ENCODE results near the gene UPP2. TPM values are rescaled to one million over a fixed set of nuclear protein-coding genes. Genes with fewer than 3 reads are reported as not detected.

The UPP2 gene
- total and polyA plus RNA-seq, 9 of the 15 experiments (the other 6 are each of a cell fraction or from before 2014, with no cell fraction given): not detected

- TF ChIP-seq NR2C1 (IDR thresholded peaks at IDR 0.05): no peak
- no peak for TF ChIP-seq NR2C1 (tag; IDR thresholded peaks at IDR 0.05)
- no peak for TF ChIP-seq SP2 (IDR thresholded peaks at IDR 0.05; ENCODE audit: extremely low read depth, low read depth, low read length, poor library complexity, severe bottlenecking)
- no peak for TF ChIP-seq IRF2 (CRISPR knock-in tag; IDR thresholded peaks at IDR 0.05)
- TF ChIP-seq TEAD2 (tag; IDR thresholded peaks at IDR 0.05): no peak
- TF ChIP-seq MLLT1 (IDR thresholded peaks at IDR 0.05): no peak
- no peak for TF ChIP-seq NCOA1 (IDR thresholded peaks at IDR 0.05; ENCODE audit: low read depth)
- no peak for TF ChIP-seq SREBF1 (IDR thresholded peaks at IDR 0.05; ENCODE audit: borderline replicate concordance, low read depth, low read length)
These were observed 26.7 kb downstream of the UPP2 start (continued) for GRCh38 chr2:158128168-158128973.

DNA sequence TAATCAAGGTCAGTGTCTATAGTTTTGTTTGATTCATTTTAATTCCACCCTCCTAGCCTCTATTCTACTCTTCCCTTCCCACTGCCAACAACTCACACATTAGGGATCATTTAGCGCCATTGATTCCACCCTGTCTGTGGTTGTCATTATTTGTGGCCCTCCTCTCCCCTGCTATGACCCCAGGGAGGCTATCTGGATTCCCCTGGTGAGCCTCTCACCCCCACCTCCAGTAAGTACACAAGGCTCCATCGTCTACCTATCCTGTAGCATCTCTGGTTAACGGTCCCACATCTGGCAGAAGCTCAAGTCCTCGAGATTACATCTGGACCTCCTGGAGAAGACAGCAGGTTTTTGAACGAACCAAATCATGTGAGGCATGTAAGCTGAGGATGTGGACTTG lies 27.4 kb downstream of the UPP2 start:
- BruUV-seq (replicated peaks): no TSS peak
- CTCF ChIA-PET (ENCODE audit: low intra/inter-chr PET ratio): no interaction called here

More for the DNA sequence above, 27.4 kb downstream of the UPP2 start:
- TF ChIP-seq MEIS2 (IDR thresholded peaks at IDR 0.05; ENCODE audit: partially characterized antibody) (no peak), NCOA6 (IDR thresholded peaks at IDR 0.05) (no peak), THAP12 (CRISPR knock-in tag; IDR thresholded peaks at IDR 0.05) (no peak)
- TF ChIP-seq, protein P1, sequence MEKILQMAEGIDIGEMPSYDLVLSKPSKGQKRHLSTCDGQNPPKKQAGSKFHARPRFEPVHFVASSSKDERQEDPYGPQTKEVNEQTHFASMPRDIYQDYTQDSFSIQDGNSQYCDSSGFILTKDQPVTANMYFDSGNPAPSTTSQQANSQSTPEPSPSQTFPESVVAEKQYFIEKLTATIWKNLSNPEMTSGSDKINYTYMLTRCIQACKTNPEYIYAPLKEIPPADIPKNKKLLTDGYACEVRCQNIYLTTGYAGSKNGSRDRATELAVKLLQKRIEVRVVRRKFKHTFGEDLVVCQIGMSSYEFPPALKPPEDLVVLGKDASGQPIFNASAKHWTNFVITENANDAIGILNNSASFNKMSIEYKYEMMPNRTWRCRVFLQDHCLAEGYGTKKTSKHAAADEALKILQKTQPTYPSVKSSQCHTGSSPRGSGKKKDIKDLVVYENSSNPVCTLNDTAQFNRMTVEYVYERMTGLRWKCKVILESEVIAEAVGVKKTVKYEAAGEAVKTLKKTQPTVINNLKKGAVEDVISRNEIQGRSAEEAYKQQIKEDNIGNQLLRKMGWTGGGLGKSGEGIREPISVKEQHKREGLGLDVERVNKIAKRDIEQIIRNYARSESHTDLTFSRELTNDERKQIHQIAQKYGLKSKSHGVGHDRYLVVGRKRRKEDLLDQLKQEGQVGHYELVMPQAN (IDR thresholded peaks at IDR 0.05; ENCODE audit: borderline replicate concordance): no peak
- TF ChIP-seq, protein P2, sequence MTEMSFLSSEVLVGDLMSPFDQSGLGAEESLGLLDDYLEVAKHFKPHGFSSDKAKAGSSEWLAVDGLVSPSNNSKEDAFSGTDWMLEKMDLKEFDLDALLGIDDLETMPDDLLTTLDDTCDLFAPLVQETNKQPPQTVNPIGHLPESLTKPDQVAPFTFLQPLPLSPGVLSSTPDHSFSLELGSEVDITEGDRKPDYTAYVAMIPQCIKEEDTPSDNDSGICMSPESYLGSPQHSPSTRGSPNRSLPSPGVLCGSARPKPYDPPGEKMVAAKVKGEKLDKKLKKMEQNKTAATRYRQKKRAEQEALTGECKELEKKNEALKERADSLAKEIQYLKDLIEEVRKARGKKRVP (CRISPR knock-in tag; IDR thresholded peaks at IDR 0.05): no peak
- H3K4me2 ChIP-seq (ENCODE audit: insufficient read depth, low read length): no peak overlapping the region
- intact Hi-C loops (cut with micrococcal nuclease): no loop called here
- H3K27ac ChIP-seq (ENCODE audit: extremely low read depth, low read depth, low read length): no peak overlapping the region
- H4K20me1 ChIP-seq (replicated peaks; ENCODE audit: control insufficient read depth, insufficient read depth, low read length): no peaks in the 10 kb centered on the region
- in situ Hi-C loops (cut with MboI): no loop called here
- ATAC-seq: no peak
- no peaks in the 10 kb centered on the region for H3K9me3 ChIP-seq (replicated peaks; ENCODE audit: control insufficient read depth, insufficient read depth, low read depth, low read length)
- no peaks in the 10 kb centered on the region for H3K4me1 ChIP-seq (replicated peaks in 1 of 2; ENCODE audit: control insufficient read depth in 2 of 2, insufficient read depth in 2 of 2, low read length in 2 of 2)
- H3K4me3 ChIP-seq: no peak overlapping the region
- FAIRE-seq: no peak
- WGBS (ENCODE audit: insufficient coverage, low coverage, missing lambda C conversion rate): 1% methylated on average over 5 of the region's 5 CpGs
- H3K9ac ChIP-seq (ENCODE audit: insufficient read depth in 1 of 2, low read depth in 2 of 2, low read length in 2 of 2): no peak overlapping the region
- H3K9me1 ChIP-seq (ENCODE audit: control insufficient read depth, insufficient read depth, low read length): no peaks in the 10 kb centered on the region
- no peaks in the 10 kb centered on the region for H3K79me2 ChIP-seq (ENCODE audit: control insufficient read depth, insufficient read depth, low read length)
- DNase-seq (ENCODE audit: extremely low read depth in 1 of 4, low spot score in 3 of 4): no peak
- peaks cover 15 to 17% of the 10 kb centered on the region in 2 experiments; a peak in 3 of 5 replicates for H3K27me3 ChIP-seq (ENCODE audit: control insufficient read depth in 2 of 2, insufficient read depth in 2 of 2, low read length in 2 of 2)
- POLR2A ChIA-PET: interaction anchor here (1.1 kb wide), 1 partner anchor 9 kb away, joined by 4 read pairs; no protein-coding TSS in a partner anchor
- no peak overlapping the region for H2AFZ ChIP-seq (ENCODE audit: low read depth, low read length)
- no peaks in the 10 kb centered on the region for H3K36me3 ChIP-seq (ENCODE audit: control insufficient read depth, insufficient read depth, low read length)

Measured in K562 (cell line).